ENCODE data around the gene MFSD6L. TPM values are rescaled to one million over a fixed set of nuclear protein-coding genes. Genes with fewer than 3 reads are reported as not detected.

The MFSD6L gene
- total RNA-seq, 6 donors from 2014 or later, result 0.61 to 3.0 (median 2.0) TPM; not detected in 1

GRCh38 chr17:8820311-8821010, 21.3 kb upstream of the MFSD6L start:
- DNase-seq, result no peak
- no peak for ATAC-seq (ENCODE audit: low FRiP score in 2 of 2)
- Histone ChIP-seq H3K4me1 (no peaks in the 10 kb centered on the region), H3K27ac (no peak overlapping the region), H3K27me3 (no peaks in the 10 kb centered on the region), H3K36me3 (no peaks in the 10 kb centered on the region), H3K9me3 (peaks cover 0 to 6% (median 0%) of the 10 kb centered on the region in 4 donors), H3K4me3 (no peak overlapping the region)
- no peak for TF ChIP-seq EP300 (IDR thresholded peaks at IDR 0.05)
- no peak for TF ChIP-seq POLR2A (IDR thresholded peaks at IDR 0.05)
- TF ChIP-seq, protein P1, sequence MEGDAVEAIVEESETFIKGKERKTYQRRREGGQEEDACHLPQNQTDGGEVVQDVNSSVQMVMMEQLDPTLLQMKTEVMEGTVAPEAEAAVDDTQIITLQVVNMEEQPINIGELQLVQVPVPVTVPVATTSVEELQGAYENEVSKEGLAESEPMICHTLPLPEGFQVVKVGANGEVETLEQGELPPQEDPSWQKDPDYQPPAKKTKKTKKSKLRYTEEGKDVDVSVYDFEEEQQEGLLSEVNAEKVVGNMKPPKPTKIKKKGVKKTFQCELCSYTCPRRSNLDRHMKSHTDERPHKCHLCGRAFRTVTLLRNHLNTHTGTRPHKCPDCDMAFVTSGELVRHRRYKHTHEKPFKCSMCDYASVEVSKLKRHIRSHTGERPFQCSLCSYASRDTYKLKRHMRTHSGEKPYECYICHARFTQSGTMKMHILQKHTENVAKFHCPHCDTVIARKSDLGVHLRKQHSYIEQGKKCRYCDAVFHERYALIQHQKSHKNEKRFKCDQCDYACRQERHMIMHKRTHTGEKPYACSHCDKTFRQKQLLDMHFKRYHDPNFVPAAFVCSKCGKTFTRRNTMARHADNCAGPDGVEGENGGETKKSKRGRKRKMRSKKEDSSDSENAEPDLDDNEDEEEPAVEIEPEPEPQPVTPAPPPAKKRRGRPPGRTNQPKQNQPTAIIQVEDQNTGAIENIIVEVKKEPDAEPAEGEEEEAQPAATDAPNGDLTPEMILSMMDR (IDR thresholded peaks at IDR 0.05), result no peak
- no peak for TF ChIP-seq POLR2AphosphoS5 (IDR thresholded peaks at IDR 0.05)
- 83 to 88% methylated on average over 8 of the region's 8 CpGs for WGBS, 2 donors

DNA sequence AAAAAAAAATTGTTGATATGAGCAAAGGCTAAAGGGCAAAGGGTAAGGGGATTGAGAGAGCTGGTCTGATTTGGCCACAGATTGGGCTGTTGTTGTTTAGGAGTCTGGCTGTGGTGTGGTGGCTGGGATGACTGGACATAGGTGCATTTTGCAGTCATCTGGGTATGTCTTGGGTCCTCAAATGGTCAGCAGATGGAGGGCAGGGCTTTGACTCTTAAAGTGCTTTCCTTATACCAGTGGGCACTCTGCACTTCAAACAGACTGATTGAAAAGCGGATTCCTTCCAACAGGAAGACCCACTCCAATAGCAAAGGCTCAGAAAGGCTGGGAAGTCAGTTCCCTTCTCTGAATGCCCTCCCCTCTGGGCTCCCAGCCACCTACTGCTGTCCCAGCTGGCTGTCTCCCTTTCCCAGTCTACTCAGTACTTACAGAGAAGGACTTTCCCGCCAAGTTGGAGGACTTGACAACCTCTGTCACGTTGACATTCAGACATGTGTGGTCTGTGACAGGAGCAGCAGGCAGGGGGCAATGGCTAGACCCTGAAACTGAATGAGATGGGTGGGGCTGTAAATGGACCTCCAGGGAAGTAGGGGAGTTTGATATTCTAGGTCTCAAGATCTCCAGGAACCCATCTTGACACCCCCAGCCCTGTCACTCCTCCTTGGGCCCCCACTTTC, 19.6 kb upstream of the MFSD6L start:
- H3K27me3 ChIP-seq, result no peaks in the 10 kb centered on the region
- no peak for DNase-seq

GRCh38 chr17:8818047-8818446, 18.9 kb upstream of the MFSD6L start:
- no peaks in the 10 kb centered on the region for H3K27me3 ChIP-seq
- no peaks in the 10 kb centered on the region for H3K4me1 ChIP-seq
- no peaks in the 10 kb centered on the region for H3K36me3 ChIP-seq
- 92 to 93% methylated on average over 8 of the region's 8 CpGs for WGBS, 2 donors
- peak in 1 of 2 donors; percentile 30 for ATAC-seq (ENCODE audit: low FRiP score in 2 of 2)
- H3K27ac ChIP-seq, result no peak overlapping the region
- H3K4me3 ChIP-seq, result no peak overlapping the region
- TF ChIP-seq POLR2A (IDR thresholded peaks at IDR 0.05) (no peak), EP300 (IDR thresholded peaks at IDR 0.05) (no peak), POLR2AphosphoS5 (IDR thresholded peaks at IDR 0.05) (no peak)
- TF ChIP-seq, protein P1 (IDR thresholded peaks at IDR 0.05), result no peak
- H3K9me3 ChIP-seq, result no peaks in the 10 kb centered on the region
- DNase-seq, result no peak

More for the DNA sequence above, 19.6 kb upstream of the MFSD6L start:
- Histone ChIP-seq H3K36me3 (no peaks in the 10 kb centered on the region), H3K27ac (no peak overlapping the region), H3K4me1 (no peaks in the 10 kb centered on the region), H3K4me3 (no peak overlapping the region), H3K9me3 (no peaks in the 10 kb centered on the region)
- WGBS, 2 donors, result 63% methylated on average over 3 of the region's 3 CpGs
- TF ChIP-seq EP300 (IDR thresholded peaks at IDR 0.05) (no peak), POLR2A (IDR thresholded peaks at IDR 0.05) (no peak), POLR2AphosphoS5 (IDR thresholded peaks at IDR 0.05) (no peak)
- TF ChIP-seq, protein P1 (IDR thresholded peaks at IDR 0.05), result no peak
- no peak for ATAC-seq (ENCODE audit: low FRiP score in 2 of 2)

DNA sequence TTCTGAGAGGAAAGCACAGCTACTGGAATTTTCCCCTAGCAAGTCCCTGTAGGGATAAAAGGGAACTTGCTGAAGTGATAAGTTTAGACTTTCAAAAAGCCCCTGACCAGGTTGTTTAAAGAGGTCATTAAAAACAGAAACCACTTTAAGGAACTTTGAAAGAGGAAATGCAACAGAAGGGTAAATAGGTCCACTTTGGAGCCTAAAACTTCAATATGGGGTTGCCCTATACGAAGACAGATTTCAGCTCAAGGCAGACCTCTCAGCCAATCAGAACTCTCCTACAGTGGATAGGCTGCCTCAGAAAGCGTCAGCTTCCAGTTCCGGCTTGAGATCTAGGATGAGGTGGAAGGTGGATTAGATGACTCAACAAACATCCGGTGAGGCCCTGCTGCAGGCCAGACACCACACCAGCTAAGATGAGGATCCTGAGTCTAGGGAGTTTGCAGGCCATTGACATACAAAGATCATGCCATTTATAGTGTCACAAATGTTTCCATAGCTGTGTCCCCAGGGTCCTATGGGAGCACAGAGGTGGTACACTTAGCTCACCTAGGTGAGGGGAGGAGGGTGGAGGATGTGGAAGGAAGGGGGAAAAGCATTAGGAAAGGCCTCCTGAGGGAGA, 7.9 kb upstream of the MFSD6L start:
- H3K4me3 ChIP-seq, result no peak overlapping the region
- ATAC-seq (ENCODE audit: low FRiP score in 2 of 2) (peak; percentile 46 to 62), DNase-seq (peak in 1 of 2 donors; percentile 42)
- no peaks in the 10 kb centered on the region for H3K4me1 ChIP-seq
- peaks cover 0 to 8% (median 2%) of the 10 kb centered on the region in 4 donors for H3K9me3 ChIP-seq
- 62 to 76% methylated on average over 4 of the region's 4 CpGs for WGBS, 2 donors
- H3K27ac ChIP-seq, result peak overlapping the region in 2 of 4 donors; percentile 7 to 23
- H3K36me3 ChIP-seq, result no peaks in the 10 kb centered on the region
- TF ChIP-seq, protein P1 (IDR thresholded peaks at IDR 0.05), result no peak
- TF ChIP-seq POLR2AphosphoS5 (IDR thresholded peaks at IDR 0.05), result no peak
- no peak for TF ChIP-seq EP300 (IDR thresholded peaks at IDR 0.05)
- no peak for TF ChIP-seq POLR2A (IDR thresholded peaks at IDR 0.05)
- no peaks in the 10 kb centered on the region for H3K27me3 ChIP-seq
